NCI-H446 treated with DMSO at 0.1 percent for 48 hours (cell line): ENCODE results near the gene PTPRN2.
"Not testable (repeated sequence)": the region's sequence is repeated elsewhere in the genome, so short reads cannot be mapped to it uniquely, and the experiment has no call there.

Experiments used
- DNase-seq: peaks from one replicate; lab custom pipeline; 2025; lab: John Stamatoyannopoulos, UW

The PTPRN2 gene

GRCh38 chr7:157734676-157735640, 852.7 kb downstream of the PTPRN2 start:
- DNase-seq = no peak

GRCh38 chr7:157733760-157734395, 853.7 kb downstream of the PTPRN2 start:
- not testable (repeated sequence) for DNase-seq

DNA sequence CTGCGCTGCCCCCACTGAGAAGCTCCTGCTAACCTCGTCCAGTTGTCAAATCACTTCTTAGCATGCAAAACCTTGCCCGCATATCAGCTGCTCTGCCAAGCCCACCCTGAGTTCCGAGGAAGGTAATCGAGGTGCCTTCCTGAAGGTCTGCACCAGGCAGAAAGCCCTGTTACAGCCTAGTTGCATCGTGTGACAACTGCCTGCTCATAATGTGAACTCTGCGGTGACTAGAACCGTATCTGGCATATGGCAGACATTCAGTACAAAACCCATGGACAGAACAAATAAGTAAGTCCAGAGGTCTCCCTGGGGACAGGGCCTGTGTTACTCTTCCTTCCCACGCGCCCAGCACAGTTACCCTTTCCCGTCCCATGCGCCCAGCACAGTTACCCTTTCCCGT, 856.5 kb downstream of the PTPRN2 start:
- no peak for DNase-seq

DNA sequence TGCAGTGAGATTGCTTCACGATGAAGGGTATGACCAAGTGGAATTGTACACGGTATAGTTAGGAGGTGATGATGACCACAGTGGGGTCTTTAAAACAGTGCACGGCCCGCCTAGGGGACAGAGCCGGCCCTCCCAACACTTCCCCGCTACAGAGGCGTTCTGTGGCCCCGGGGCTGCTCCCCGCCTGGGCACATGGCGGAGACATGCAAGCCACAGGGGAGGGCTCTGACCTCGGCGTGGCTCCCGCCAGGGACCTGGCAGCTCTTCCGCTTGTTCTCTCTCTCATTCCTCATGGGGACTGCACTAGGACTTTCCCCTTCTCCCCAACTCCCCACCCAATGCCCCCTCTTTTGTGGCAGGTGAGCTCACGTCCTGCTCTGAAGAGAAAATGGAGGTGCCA, 857.0 kb downstream of the PTPRN2 start:
- DNase-seq = no peak

GRCh38 chr7:157729566-157729965, 858.1 kb downstream of the PTPRN2 start:
- no peak for DNase-seq

- DNase-seq = no peak
Observed at GRCh38 chr7:157727964-157728615, 859.5 kb downstream of the PTPRN2 start.

GRCh38 chr7:157726764-157727163, 860.9 kb downstream of the PTPRN2 start:
- DNase-seq = no peak

- DNase-seq = not testable (repeated sequence)
Observed at GRCh38 chr7:157725312-157725711, 862.3 kb downstream of the PTPRN2 start.

DNA sequence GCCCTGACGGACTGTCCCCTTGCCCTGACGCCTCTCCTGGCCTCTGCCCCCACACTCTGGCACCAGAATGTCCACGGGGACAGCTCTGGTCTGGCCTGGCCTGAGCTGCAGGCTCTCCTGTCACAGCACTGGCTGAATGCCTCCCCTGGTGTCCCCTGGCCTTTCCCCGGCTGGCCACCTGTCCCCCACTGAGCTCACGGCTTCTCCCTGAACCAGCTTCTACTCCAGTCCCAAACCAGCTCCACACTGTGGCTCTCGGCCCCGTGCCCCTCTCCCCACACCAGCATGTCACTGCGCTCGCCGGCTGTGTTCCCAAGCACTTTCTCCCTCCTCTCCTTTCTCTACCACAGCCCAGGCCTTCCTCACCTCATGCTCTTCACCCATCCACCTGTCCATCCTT, 864.4 kb downstream of the PTPRN2 start:
- no peak for DNase-seq

DNA sequence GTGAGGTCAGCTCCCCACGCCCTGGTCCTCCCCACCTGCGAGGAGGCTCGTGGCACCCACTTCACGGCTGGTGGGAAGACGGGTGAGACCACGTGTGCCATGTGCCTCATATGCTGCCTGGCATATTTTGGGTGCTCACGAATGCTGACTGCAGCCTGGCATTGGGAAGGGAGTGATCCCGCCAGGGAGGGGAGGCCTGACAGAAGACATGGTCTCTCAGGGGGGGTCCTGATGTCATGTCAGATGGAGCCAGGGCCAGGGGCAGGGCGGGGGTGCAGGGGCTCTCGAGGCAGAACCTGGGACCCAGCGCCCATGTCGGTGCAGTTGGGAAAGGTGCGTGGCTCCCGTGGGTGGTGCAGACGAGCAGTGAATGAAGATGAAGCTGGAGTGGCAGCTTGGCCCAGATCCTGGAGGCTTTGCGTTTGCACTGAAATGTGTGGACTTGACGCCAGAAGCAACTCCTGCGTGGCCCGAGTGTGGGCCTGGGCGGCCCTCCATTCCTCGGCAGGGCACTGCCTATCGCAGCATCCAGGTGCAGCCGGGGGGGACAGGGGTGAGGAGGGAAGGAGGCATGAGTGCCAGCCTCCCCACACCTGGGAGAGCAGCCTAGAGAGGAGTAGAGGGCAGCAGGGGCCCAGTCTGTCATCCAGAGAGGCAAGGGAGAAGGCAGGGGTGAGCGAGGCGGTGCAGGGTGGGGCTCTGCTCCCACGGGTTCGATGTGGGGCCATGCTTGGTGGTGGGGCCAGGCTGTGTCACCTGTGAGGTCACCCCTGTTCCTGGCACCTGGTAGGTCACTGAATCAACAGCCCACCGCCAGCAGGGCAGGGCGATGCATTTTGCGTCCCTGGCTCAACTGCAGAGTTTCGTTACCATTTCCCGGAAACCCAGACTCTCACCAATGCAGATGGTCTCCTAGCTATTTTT, 865.2 kb downstream of the PTPRN2 start:
- DNase-seq = no peak

- no peak for DNase-seq
Observed at GRCh38 chr7:157721468-157722136, 866.0 kb downstream of the PTPRN2 start.

DNA sequence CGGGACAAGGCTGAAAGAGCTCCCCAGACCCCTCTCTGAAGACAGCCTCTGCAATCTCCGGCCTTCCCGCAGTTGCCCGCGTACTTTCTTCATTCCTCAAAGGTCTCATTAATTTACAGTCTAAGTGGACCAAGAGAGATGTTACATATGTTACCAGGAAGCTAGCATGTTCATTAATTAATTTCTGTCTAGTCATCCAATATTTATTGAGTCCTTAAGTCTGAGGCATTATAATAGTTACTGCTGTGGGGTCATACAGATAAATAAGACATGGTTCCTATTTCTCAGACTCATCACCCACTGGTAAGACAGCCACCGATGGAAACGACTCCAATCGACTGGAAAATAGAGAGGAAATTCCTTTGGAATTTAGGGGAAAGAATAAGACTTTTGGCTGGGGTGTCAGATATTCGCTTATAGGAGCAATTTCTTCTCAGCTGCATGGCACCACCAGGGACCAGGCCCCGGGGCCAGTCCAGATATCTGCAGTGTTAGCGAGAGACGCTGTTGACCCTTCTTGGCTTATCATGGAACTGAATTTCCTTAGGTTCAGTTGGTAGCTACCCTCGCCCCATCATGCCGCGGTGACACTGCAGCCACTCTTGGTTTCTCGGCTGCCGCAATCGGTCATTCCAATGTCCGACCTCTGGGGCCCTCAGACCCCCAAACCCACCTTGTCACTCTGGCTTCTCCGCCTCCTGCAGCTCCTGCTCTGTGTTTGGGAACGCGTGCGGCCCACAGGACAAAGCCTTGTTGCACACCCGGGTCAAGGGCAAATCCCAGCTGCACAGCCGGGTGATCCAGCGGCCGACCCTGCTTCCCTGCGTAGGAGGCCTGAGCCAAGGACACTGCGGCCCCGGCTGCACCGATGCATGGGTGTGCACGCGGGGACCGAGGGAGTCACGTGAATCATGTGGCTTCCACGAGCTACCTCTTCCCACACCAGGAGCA, 867.6 kb downstream of the PTPRN2 start:
- DNase-seq = no peak

DNA sequence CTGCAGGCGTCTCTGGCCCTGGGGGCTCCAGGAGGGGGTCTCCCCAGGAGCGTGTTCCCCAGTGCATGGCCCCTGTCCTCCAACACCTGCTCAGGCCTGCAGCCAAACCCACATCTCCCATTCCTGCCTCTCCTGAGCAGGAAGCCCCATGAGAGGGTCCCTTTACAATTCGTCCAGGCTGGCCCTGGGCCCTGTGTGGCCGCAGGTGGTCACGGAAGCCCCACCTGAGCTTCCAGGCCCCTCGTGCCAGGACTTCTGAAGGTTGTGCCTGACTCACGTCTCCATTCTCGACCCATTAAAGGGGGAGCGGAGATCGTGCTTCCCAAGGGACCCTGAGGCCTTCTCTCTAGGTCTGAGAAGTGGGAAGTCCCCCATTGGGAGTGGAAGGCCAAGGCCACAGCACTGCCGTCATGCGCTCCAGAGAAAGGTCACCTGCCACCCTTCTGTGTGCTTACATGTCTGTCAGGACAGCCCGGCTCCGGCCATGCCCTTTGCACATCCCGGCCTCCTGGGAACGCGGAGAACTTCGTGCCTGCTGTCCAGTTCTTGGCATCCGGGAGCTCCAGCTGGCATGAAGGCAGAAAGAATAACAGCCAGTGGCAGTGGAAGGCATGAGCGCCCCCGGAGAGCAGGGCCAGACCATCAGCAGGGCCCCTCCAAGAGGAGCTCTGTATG, 868.5 kb downstream of the PTPRN2 start:
- DNase-seq = no peak

DNA sequence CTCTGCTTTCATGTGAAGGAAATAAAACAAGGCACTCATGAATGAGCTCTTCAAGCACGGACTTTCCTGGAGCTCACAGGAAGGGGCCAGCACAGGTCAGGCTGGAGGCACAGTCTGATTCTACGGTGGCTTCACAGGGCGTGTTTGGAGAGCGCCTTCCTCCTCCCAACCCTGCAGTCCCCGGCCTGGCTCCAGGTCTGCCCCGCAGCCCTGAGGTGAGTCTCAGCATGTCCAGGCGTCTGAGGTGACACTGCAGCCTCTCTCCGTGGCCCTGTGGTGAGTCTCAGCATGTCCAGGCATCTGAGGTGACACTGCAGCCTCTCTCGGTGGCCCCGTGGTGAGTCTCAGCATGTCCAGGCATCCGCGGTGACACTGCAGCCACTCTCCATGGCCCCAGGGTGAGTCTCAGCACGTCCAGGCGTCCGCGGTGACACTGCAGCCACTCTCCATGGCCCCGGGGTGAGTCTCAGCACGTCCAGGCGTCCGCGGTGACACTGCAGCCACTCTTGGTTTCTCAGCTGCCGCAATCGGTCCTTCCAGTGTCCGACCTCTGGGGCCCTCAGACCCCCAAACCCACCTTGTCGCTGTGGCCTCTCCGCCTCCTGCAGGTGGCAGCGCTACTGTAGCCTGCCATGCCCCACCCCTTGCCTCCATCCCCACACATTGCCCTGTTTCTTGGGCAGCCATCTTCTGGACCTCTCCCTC, 869.2 kb downstream of the PTPRN2 start:
- no peak for DNase-seq

DNA sequence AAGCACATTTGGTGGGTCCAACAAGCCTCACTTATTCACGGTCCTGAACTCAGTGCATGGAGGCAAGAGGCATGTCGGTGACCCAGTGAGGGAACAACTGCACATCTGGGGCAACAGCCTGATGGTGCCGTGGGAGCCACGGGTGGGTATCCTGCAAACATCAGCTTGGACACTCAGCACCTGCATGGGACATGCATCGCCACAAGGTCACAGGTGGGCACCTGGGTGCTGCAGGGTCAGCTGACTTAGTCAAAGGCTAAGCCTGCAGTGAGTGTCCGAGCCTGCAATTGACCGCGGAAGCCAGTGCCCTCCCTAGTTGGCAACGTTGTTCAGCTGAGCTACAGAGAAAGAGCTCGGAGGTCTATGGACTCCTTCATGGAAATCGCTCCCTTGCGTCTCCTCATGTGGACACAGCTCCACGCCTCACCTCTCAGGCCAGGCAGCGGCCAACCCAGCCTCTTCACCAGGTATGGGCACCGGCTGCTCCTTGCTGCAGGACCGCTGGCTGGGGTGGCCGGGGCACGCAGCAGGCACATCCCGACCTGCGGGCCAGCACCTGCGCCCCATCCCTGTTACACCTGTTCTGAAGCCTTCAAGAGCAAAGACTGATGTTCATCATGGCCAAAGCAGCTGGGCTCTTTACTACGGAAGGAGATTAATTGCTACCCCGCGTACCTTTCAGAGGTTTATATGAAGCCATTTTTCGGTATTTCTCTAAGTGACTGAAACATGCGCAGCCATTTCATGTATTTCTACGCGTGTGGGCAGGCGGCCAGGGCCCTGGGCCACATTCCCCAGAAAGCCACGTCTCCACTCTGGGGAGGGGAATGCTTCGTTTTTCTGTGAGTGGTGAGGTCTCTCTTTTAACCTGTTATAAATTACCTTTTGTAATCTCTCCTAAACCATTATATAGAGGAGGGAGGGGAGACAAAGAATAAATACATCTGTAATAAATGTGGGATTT, 870.1 kb downstream of the PTPRN2 start:
- DNase-seq = no peak

- no peak for DNase-seq
Observed at GRCh38 chr7:157715938-157716280, 871.7 kb downstream of the PTPRN2 start.

GRCh38 chr7:157715071-157715937, 872.3 kb downstream of the PTPRN2 start:
- no peak for DNase-seq
